ENCODE results near the gene NTSR1. TPM values are rescaled to one million over a fixed set of nuclear protein-coding genes. Genes with fewer than 3 reads are reported as not detected.

The NTSR1 gene
- total RNA-seq, 4 donors from 2014 or later, result 0.67 TPM; not detected in 3

- TF ChIP-seq POLR2A (IDR thresholded peaks at IDR 0.05) (no peak), CTCF (IDR thresholded peaks at IDR 0.05) (no peak)
- Histone ChIP-seq H3K4me3 (replicated peaks in 1 of 3) (no peak overlapping the region), H3K36me3 (no peaks in the 10 kb centered on the region), H3K9me3 (no peaks in the 10 kb centered on the region), H3K27me3 (no peaks in the 10 kb centered on the region), H3K4me1 (no peaks in the 10 kb centered on the region), H3K27ac (no peak overlapping the region)
- WGBS, 2 donors, result 80 to 86% methylated on average over 15 of the region's 15 CpGs
- intact Hi-C loops (cut with DNase I), result no loop called here
- DNase-seq, result no peak
Measured at GRCh38 chr20:62725596-62726268, 17.1 kb downstream of the NTSR1 start.

- Histone ChIP-seq H3K27ac (no peak overlapping the region), H3K4me3 (replicated peaks in 1 of 3) (no peak overlapping the region), H3K27me3 (no peaks in the 10 kb centered on the region), H3K36me3 (no peaks in the 10 kb centered on the region), H3K9me3 (no peaks in the 10 kb centered on the region), H3K4me1 (no peaks in the 10 kb centered on the region)
- DNase-seq, result no peak
- WGBS, 2 donors, result 81 to 85% methylated on average over 12 of the region's 12 CpGs
- intact Hi-C loops (cut with DNase I), result no loop called here
- no peak for TF ChIP-seq POLR2A (IDR thresholded peaks at IDR 0.05)
- no peak for TF ChIP-seq CTCF (IDR thresholded peaks at IDR 0.05)
Measured at GRCh38 chr20:62726276-62726675, 17.6 kb downstream of the NTSR1 start.

- no peak for DNase-seq
- no peak overlapping the region for H3K27ac ChIP-seq
- WGBS, 2 donors, result 83 to 84% methylated on average over 23 to 30 of the region's 31 CpGs
- H3K4me3 ChIP-seq (replicated peaks in 1 of 3), result no peak overlapping the region
- TF ChIP-seq CTCF (IDR thresholded peaks at IDR 0.05) (no peak), POLR2A (IDR thresholded peaks at IDR 0.05) (no peak)
- H3K27me3 ChIP-seq, result no peaks in the 10 kb centered on the region
- H3K9me3 ChIP-seq, result no peaks in the 10 kb centered on the region
- intact Hi-C loops (cut with DNase I), result no loop called here
- H3K4me1 ChIP-seq, result no peaks in the 10 kb centered on the region
- no peaks in the 10 kb centered on the region for H3K36me3 ChIP-seq
Measured at GRCh38 chr20:62726716-62727583, 18.3 kb downstream of the NTSR1 start.

- H3K4me1 ChIP-seq, result no peaks in the 10 kb centered on the region
- intact Hi-C loops (cut with DNase I), result no loop called here
- H3K9me3 ChIP-seq, result no peaks in the 10 kb centered on the region
- no peak for TF ChIP-seq POLR2A (IDR thresholded peaks at IDR 0.05)
- TF ChIP-seq CTCF (IDR thresholded peaks at IDR 0.05), result no peak
- no peak for DNase-seq
- H3K27me3 ChIP-seq, result no peaks in the 10 kb centered on the region
- H3K27ac ChIP-seq, result no peak overlapping the region
- H3K36me3 ChIP-seq, result no peaks in the 10 kb centered on the region
- H3K4me3 ChIP-seq (replicated peaks in 1 of 3), result no peak overlapping the region
- WGBS, 2 donors, result 85 to 87% methylated on average over 14 to 15 of the region's 15 CpGs
Measured at GRCh38 chr20:62727584-62728027, 19.0 kb downstream of the NTSR1 start.
